GM19452 (cell line): ENCODE results near the gene FEN1.

ENCODE experiments used
- ATAC-seq: cut with Tn5 transposase; IDR thresholded peaks from one replicate; pipeline ENCODE4 v1.9.1; 2021; ENCODE audit not compliant: unreplicated experiment

The FEN1 gene

DNA sequence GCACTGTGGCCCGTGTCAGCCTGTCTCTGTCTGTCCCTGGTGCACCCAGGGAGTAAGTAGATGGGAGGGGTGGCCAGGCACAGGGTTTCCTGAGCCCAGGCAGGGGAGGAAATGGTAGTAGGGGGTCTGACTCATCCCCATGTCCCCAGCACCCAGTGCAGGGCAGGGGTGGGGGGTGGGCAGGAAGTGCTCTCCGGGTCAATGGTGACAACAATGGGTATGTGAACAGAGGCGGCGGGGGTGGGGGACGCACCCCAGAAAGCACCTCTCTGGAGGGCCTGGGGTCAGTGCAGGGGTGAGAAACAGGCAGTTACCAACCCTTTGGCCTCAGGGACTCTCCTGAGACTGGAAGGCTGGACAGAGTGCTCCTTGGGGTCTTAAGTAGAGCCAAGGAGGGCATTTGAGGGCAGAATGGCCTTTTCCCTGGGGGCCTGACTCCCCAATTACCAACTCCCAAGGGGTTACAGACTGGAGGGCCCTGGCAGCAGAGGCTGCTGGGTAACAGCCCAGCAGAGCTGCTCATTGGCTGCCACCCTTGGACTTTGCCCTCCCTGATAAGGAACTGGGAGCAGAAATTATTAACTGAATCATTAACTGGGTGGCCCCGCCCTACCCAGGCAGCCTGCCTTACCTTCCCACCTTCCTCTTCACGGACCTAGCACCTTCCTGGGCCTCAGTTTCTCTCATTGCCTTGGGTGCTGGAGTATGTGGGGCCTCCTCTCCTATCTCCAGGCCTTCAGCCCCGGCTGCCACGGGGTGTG lies 36.1 kb upstream of the FEN1 start:
- ATAC-seq, result peak; percentile 49

- no peak for ATAC-seq
Observed at GRCh38 chr11:61757213-61757862, 35.4 kb upstream of the FEN1 start.

- ATAC-seq, result no peak
Observed at GRCh38 chr11:61760946-61761345, 31.8 kb upstream of the FEN1 start.

DNA sequence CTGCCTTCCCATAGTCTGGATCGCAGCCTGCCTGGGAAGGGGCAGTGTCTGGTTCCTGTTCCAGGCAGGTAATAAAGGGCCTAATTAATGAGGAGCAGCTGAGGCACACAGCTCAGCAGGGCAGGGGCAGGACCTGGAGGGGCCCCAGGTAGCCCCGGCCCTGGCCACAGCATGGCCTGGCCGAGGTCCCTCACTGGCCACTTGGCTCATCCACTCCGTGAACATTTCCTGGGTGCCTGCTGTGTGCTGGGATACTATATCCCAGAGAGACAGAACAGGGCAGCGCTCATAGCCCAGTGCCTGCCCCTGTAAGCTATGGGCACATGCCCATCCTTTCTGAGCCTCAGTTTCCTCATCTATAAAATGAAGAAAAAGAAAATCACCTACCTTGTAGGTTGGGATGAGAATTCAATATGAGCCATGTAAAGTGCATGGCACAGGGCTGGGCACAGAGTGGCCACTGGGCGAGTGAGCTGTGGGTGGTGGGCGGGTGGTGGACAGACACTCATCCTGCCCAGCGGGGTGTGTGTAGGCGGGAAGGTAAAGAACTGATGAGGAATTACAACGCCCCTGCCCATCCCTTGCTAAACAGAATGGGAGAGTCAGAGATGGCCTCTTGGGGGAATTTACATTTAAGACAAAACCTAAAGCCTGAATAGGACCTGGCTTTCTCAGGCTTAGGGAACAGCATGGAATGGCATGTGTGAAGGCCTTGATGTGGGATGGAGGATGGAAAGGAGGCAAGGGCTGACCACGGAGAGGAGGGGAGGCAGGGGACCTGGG lies 31.1 kb upstream of the FEN1 start:
- ATAC-seq, result no peak

DNA sequence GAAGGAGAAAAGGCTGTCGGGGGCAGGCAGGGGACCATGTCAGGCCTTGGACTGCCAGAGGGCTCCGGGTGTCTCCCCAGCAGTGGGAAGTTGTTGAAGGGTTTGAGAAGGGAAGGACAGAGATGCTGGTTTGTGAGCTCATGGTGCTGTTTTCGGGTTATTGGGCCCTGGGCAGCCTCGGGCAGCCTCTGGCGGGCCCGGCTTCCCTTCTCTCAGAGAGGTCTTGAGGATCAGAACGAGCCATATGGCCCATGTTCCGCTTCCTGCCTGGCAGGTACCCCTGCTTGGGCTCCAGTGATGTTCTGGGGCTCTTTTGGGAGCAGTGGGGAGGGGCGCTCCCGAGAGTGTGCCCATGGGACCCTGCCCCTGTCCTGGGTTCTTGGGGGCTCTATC lies 30.5 kb upstream of the FEN1 start:
- ATAC-seq, result no peak

GRCh38 chr11:61762798-61763197 lies 29.9 kb upstream of the FEN1 start:
- no peak for ATAC-seq

DNA sequence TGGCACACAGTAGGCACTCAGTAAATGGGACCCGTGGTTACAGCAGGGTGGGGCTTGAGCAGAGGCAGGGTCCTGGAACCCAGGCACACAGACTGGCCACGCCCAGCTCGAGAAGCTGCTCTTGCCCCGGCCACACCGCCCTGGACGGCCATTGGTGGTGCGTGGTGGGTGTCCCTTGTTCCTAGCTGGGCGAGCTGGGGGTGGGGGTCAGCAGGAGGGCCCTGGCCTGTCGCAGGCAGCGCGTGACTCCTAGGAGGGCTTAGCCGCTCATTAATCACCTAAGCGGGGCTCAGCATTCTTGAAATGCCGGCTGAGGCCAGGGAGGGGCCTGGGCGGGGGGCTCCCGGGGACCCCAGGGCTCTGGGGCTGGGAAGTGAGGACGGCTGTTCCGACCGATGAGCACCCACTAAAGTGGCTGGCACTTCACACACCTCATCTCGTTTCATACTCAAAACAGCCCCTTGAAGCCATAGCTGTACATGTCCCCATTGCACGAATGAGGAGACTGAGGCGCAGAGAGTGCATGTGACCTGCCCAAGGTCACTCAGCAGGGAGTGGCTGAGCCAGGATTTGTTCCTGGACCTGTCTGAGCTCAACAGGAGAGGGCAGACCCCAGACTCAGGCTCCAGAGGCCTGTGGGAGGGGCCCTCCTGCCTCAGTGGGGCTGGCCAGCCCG lies 28.6 kb upstream of the FEN1 start:
- ATAC-seq, result no peak

- ATAC-seq, result no peak
Observed at GRCh38 chr11:61764606-61765260, 28.0 kb upstream of the FEN1 start.

DNA sequence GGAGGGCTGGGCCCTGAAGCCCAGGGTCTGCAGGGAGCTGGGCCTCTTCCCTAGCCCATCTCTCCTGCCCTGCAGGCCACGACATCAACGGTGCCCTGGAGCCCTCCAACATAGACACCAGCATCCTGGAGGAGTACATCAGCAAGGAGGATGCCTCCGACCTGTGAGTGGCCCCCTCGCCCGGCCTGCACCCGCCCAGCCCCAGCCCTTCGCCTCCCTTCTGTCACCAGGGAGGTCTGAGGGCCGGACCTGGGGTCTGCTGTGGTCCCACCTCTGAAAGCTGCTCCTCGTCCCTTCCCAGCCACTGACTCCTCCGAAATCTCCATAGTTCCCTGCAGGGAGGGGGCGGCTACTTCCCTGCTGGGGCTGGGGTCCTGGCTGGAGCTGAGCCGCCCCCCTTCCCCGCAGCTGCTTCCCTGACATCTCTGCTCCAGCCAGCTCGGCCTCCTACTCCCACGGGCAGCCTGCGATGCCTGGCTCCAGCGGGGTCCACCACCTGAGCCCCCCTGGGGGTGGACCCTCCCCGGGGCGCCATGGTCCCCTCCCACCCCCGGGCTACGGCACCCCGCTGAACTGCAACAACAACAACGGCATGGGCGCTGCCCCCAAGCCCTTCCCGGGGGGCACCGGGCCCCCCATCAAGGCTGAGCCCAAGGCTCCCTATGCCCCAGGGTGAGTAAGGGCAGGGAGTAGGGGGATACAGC lies 27.0 kb upstream of the FEN1 start:
- ATAC-seq, result no peak

GRCh38 chr11:61766353-61766841 lies 26.3 kb upstream of the FEN1 start:
- ATAC-seq, result no peak

DNA sequence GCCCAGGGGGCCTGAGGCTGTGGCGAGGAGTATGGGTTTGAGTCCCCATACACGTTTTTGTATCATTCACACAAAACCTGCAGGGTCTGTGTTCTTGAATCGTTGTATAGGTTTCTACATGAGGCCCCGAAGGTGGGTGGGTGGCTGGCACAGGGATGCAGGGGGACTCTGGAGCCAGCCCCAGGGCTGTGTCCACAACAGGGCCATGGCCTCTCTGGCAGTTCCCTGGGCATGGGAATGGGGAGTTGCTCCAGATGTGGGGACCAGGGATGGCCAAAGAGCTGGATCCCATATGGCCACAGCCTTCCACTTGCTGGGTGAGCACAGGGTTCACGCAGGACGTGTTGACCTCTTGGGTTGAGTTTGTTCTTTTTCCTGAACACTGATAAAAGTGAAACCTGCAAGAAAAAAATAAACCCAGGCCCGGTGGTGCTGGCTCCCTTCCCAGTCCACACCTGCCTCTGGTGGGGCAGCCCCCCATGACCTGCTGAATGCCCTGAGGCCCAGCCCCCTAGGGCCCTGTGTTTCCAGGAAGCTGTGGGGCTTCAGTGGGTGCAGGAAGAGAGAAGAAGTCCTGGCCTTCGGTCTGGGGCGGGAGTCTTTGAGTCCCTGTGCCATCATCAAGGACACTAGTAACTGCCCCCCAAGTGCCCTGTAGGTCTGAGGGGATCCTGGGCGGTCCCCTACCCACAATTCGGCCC lies 24.2 kb upstream of the FEN1 start:
- no peak for ATAC-seq

GRCh38 chr11:61769169-61769920 lies 23.4 kb upstream of the FEN1 start:
- ATAC-seq, result no peak

GRCh38 chr11:61769946-61770683 lies 22.6 kb upstream of the FEN1 start:
- ATAC-seq, result no peak

DNA sequence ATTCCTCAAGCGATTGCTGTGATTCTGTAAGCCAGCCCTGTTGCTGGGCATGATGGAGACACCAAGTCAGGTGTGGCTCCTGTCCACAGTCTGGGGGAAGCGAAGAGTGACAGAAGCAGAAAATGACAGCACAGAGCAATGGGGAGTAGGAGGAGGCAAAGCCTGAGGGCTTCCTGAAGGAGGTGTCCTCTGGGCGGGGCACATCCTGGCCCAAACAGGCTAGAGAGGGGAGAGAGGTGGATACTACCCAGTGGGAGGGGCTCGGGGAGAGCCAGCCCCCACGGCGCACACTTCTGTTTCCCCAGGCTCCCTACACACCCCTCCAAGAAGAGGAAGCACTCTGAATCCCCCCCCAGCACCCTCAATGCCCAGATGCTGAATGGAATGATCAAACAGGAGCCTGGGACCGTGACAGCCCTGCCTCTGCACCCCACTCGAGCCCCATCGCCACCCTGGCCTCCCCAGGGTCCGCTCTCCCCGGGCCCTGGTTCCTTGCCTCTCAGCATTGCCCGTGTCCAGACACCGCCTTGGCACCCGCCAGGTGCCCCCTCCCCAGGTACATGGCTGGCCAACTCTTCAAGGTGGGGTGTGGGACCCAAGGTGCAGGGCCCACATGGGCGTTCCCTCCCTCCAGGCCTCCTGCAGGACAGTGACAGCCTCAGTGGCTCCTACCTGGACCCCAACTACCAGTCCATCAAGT lies 21.4 kb upstream of the FEN1 start:
- ATAC-seq, result no peak

DNA sequence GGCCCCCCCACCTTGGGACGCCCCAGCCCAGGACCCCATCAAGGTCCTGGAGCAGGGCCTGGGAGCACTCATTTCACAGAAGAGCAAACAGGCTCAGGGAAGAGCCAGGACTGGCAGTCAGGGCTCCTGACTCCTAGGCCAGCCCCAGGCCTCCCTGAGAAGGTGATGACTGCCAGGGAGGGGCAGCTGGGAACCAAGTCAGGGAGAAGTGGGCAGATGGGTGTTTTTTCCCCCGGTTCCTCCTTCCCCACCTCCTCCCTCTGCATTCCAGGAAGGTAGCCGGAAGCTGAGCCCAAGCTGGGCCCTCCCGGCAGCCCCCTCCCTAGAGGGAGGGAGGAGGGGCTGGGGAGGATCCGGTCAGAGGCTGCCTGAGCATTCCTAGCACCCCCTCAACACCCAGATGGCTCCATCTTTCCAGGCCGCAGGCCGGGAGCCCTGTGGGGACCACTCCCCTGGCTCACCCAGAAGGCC lies 20.7 kb upstream of the FEN1 start:
- ATAC-seq, result no peak

DNA sequence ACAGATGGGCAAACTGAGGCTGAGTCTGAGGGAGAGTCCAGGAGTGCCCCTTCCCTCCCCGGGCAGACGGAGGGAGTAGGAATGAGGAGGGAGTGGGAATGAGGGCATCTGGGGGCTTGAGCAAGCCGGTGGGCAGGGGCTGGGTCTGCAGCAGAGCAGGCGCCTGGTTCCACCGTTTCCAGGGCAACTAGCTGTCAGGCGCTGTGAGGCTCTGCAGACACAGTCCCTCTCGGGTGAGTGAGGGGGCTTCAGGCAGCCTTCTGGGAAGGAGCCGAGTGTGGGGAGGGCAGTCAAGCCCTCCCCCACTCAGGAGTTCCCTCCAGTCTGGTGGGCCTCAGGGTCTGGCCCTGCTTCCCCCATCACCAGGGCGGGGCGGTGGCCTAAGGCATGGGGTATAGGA lies 19.4 kb upstream of the FEN1 start:
- ATAC-seq, result no peak

DNA sequence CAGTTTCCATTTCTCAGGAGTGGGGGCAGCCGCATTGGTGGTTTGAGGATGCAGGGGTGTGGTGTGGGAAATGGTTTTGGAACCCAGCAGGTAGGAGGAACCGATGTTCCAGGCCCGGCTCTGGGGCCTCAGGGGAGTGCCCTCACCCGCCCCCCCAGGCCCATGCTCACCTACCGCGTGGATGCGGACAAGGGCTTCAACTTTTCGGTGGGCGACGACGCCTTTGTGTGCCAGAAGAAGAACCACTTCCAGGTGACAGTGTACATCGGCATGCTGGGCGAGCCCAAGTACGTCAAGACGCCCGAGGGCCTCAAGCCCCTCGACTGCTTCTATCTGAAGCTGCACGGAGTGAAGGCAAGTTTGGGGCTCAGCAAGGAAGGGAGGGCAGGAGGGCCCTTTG lies 18.9 kb upstream of the FEN1 start:
- no peak for ATAC-seq
